ENCODE results near the gene NPB. TPM values are rescaled to one million over a fixed set of nuclear protein-coding genes. Genes with fewer than 3 reads are reported as not detected.

NPB gene
- total RNA-seq, 1 donor from 2014 or later, result 1.1 TPM

GRCh38 chr17:81906476-81907218 is 4.6 kb downstream of the NPB start:
- H3K27me3 Mint-ChIP-seq (ENCODE audit: low read depth), result peaks cover 4% of the 10 kb centered on the region

GRCh38 chr17:81907219-81908145 is 5.4 kb downstream of the NPB start:
- no peak for TF ChIP-seq CTCF (conservative IDR thresholded peaks at IDR 0.05)

More at GRCh38 chr17:81906476-81907218, 4.6 kb downstream of the NPB start:
- Mint-ChIP-seq H3K36me3 (ENCODE audit: low read depth) (no peaks in the 10 kb centered on the region), H3K9me3 (no peaks in the 10 kb centered on the region), H3K27ac (ENCODE audit: unreplicated experiment) (no peak overlapping the region), H3K4me3 (peak overlapping the region; percentile 44), H3K4me1 (peaks cover 9% of the 10 kb centered on the region)
- no peak for TF ChIP-seq CTCF (conservative IDR thresholded peaks at IDR 0.05)
- no peak for DNase-seq (ENCODE audit: low read depth, low spot score)

GRCh38 chr17:81908793-81909192 is 6.8 kb downstream of the NPB start:
- Mint-ChIP-seq H3K27me3 (ENCODE audit: low read depth) (no peaks in the 10 kb centered on the region), H3K36me3 (ENCODE audit: low read depth) (peaks cover 7% of the 10 kb centered on the region), H3K27ac (ENCODE audit: unreplicated experiment) (no peak overlapping the region), H3K9me3 (no peaks in the 10 kb centered on the region), H3K4me1 (peaks cover 9% of the 10 kb centered on the region), H3K4me3 (peak overlapping the region; percentile 41)
- DNase-seq (ENCODE audit: low read depth, low spot score), result no peak
- TF ChIP-seq CTCF (conservative IDR thresholded peaks at IDR 0.05), result no peak

More at GRCh38 chr17:81907219-81908145, 5.4 kb downstream of the NPB start:
- Mint-ChIP-seq H3K4me1 (peaks cover 9% of the 10 kb centered on the region), H3K4me3 (peak overlapping the region; percentile 41), H3K9me3 (no peaks in the 10 kb centered on the region), H3K36me3 (ENCODE audit: low read depth) (no peaks in the 10 kb centered on the region), H3K27ac (ENCODE audit: unreplicated experiment) (no peak overlapping the region), H3K27me3 (ENCODE audit: low read depth) (peaks cover 4% of the 10 kb centered on the region)
- DNase-seq (ENCODE audit: low read depth, low spot score), result no peak

- H3K36me3 Mint-ChIP-seq (ENCODE audit: low read depth), result peaks cover 7% of the 10 kb centered on the region
- peaks cover 9% of the 10 kb centered on the region for H3K4me1 Mint-ChIP-seq
- H3K4me3 Mint-ChIP-seq, result peak overlapping the region; percentile 96
- no peak for TF ChIP-seq CTCF (conservative IDR thresholded peaks at IDR 0.05)
- no peaks in the 10 kb centered on the region for H3K27me3 Mint-ChIP-seq (ENCODE audit: low read depth)
- H3K27ac Mint-ChIP-seq (ENCODE audit: unreplicated experiment), result no peak overlapping the region
- H3K9me3 Mint-ChIP-seq, result no peaks in the 10 kb centered on the region
- no peak for DNase-seq (ENCODE audit: low read depth, low spot score)
Measured at GRCh38 chr17:81909231-81909630, 7.2 kb downstream of the NPB start.

- no peak for TF ChIP-seq CTCF (conservative IDR thresholded peaks at IDR 0.05)
- Mint-ChIP-seq H3K4me3 (peak overlapping the region; percentile 96), H3K9me3 (no peaks in the 10 kb centered on the region), H3K36me3 (ENCODE audit: low read depth) (peaks cover 7% of the 10 kb centered on the region), H3K27ac (ENCODE audit: unreplicated experiment) (peak overlapping the region; percentile 62), H3K4me1 (peaks cover 9% of the 10 kb centered on the region), H3K27me3 (ENCODE audit: low read depth) (no peaks in the 10 kb centered on the region)
- no peak for DNase-seq (ENCODE audit: low read depth, low spot score)
Measured at GRCh38 chr17:81909966-81910839, 8.2 kb downstream of the NPB start.

All from neural crest cell (in vitro differentiated cells).